Endothelial cell (in vitro differentiated cells): ENCODE data around the gene TAF3. TPM values are rescaled to one million over a fixed set of nuclear protein-coding genes. Genes with fewer than 3 reads are reported as not detected.

Experiments
- DNase-seq: peaks from one replicate; pipeline ENCODE4 v3.0.0; 2021; ENCODE audit warnings: low spot score
- H3K27ac Mint-ChIP-seq: one replicate; pipeline ENCODE4 v1.8.0; 2021; ENCODE audit warnings: mixed read lengths, inconsistent platforms; ENCODE audit not compliant: unreplicated experiment
- H3K27me3 Mint-ChIP-seq: one replicate; pipeline ENCODE4 v1.8.0; 2021; ENCODE audit warnings: mild to moderate bottlenecking, moderate library complexity, mixed read lengths, inconsistent platforms; ENCODE audit not compliant: unreplicated experiment
- H3K36me3 Mint-ChIP-seq: one replicate; pipeline ENCODE4 v1.8.0; 2021; ENCODE audit warnings: mild to moderate bottlenecking, low read depth, mixed read lengths, inconsistent platforms; ENCODE audit not compliant: unreplicated experiment
- H3K4me1 Mint-ChIP-seq: one replicate; pipeline ENCODE4 v1.8.0; 2021; ENCODE audit warnings: mild to moderate bottlenecking, mixed read lengths, inconsistent platforms; ENCODE audit not compliant: unreplicated experiment
- H3K4me3 Mint-ChIP-seq: one replicate; pipeline ENCODE4 v1.8.0; 2021; ENCODE audit warnings: mild to moderate bottlenecking, mixed read lengths, inconsistent platforms; ENCODE audit not compliant: unreplicated experiment
- H3K9me3 Mint-ChIP-seq: one replicate; pipeline ENCODE4 v1.8.0; 2021; ENCODE audit warnings: mixed read lengths, inconsistent platforms; ENCODE audit not compliant: unreplicated experiment
- CTCF ChIP-seq: fragments of 200-600 bp; sonication (generic); IDR thresholded peaks from one replicate; pipeline ENCODE4 v1.5.0; 2021; ENCODE audit warnings: antibody characterized with exemption; ENCODE audit not compliant: unreplicated experiment
- total RNA-seq: library from RNA; stranded (reverse); fragmentation: NEBNext Ultra II Directional; extraction: Animal tissue kit (Norgen Biotek cat#: 25700); gene quantifications from one replicate; pipeline ENCODE4 v1.2.1, GENCODE V29; 2021; ENCODE audit not compliant: unreplicated experiment

Gene TAF3
- total RNA-seq, 1 donor from 2014 or later: 12.4 TPM

DNA sequence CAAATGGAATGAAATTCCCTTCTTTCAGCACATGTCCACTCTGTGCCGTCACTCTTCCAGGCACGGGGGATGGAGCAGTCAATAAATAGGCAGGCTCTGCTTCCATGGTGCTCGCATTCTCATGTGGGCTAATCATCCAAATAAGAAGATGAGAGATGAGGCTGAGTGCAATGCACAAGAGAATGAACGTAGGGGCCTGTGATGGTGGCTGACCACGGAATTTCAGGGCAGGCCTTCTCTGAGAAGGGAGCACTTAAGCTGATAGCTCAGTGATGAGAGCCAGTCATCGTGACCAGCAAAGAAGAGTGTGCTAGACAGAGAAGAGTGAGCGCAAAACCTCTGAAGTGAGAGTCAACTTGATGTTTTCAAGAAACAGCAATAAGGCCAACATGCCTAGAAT lies 47.9 kb downstream of the TAF3 start:
- H3K27me3 Mint-ChIP-seq: no peaks in the 10 kb centered on the region
- TF ChIP-seq CTCF: no peak
- DNase-seq: no peak
- no peak overlapping the region for H3K27ac Mint-ChIP-seq
- H3K36me3 Mint-ChIP-seq: peaks cover 17% of the 10 kb centered on the region
- no peak overlapping the region for H3K4me3 Mint-ChIP-seq
- peaks cover 7% of the 10 kb centered on the region for H3K9me3 Mint-ChIP-seq
- H3K4me1 Mint-ChIP-seq: no peaks in the 10 kb centered on the region

- H3K4me1 Mint-ChIP-seq: no peaks in the 10 kb centered on the region
- H3K27ac Mint-ChIP-seq: no peak overlapping the region
- H3K36me3 Mint-ChIP-seq: no peaks in the 10 kb centered on the region
- no peak for DNase-seq
- no peaks in the 10 kb centered on the region for H3K9me3 Mint-ChIP-seq
- no peak overlapping the region for H3K4me3 Mint-ChIP-seq
- no peaks in the 10 kb centered on the region for H3K27me3 Mint-ChIP-seq
- TF ChIP-seq CTCF: peak; percentile 97
Measured at GRCh38 chr10:7872041-7872442, 53.7 kb downstream of the TAF3 start.

GRCh38 chr10:7874864-7875263 lies 56.6 kb downstream of the TAF3 start:
- H3K36me3 Mint-ChIP-seq: no peaks in the 10 kb centered on the region
- TF ChIP-seq CTCF: no peak
- H3K27me3 Mint-ChIP-seq: no peaks in the 10 kb centered on the region
- no peak overlapping the region for H3K27ac Mint-ChIP-seq
- no peaks in the 10 kb centered on the region for H3K4me1 Mint-ChIP-seq
- DNase-seq: no peak
- no peak overlapping the region for H3K4me3 Mint-ChIP-seq
- no peaks in the 10 kb centered on the region for H3K9me3 Mint-ChIP-seq

GRCh38 chr10:7876541-7877127 lies 58.3 kb downstream of the TAF3 start:
- Mint-ChIP-seq H3K4me3 (no peak overlapping the region), H3K9me3 (no peaks in the 10 kb centered on the region)
- no peak for DNase-seq

More at GRCh38 chr10:7876541-7877127, 58.3 kb downstream of the TAF3 start:
- Mint-ChIP-seq H3K4me1 (no peaks in the 10 kb centered on the region), H3K27me3 (no peaks in the 10 kb centered on the region), H3K36me3 (no peaks in the 10 kb centered on the region), H3K27ac (no peak overlapping the region)
- no peak for TF ChIP-seq CTCF
